Endothelial cell of umbilical vein (primary cell): ENCODE measurements around the gene MMP2. TPM values are rescaled to one million over a fixed set of nuclear protein-coding genes. Genes with fewer than 3 reads are reported as not detected.

Experiments used
- BruUV-seq: library from RNA; stranded (reverse); fragments of 400-500 nt; replicated peaks from 2 replicates; lab custom pipeline; 2021; lab: Mats Ljungman, UMichigan
- CTCF ChIA-PET: fragments of 300-600, 350-600 bp; sonication (Branson Sonifier 250); formaldehyde crosslinking; loops from one replicate; lab custom pipeline; 2021; ENCODE audit warnings: antibody characterized with exemption, inconsistent platforms; lab: Charles Lee
- POLR2A ChIA-PET: fragments of 300-600, 350-600 bp; sonication (Branson Sonifier 250); formaldehyde crosslinking; loops from one replicate; lab custom pipeline; 2021; ENCODE audit warnings: antibody characterized with exemption, inconsistent platforms; lab: Charles Lee
- DNase-seq: peaks from one replicate; pipeline ENCODE4 v3.0.0-alpha.2; 2011; ENCODE audit warnings: low read depth, low spot score
- FAIRE-seq: peaks from 2 replicates; lab custom pipeline; 2011; peaks lifted over from hg19 to GRCh38; lab: Jason Lieb, UNC
- H2AFZ ChIP-seq: 2 replicates; pipeline ENCODE4 v1.6.0; 2012; ENCODE audit warnings: low read depth, low read length, control low read depth, inconsistent platforms
- H3K27ac ChIP-seq: 2 replicates; pipeline ENCODE4 v1.5.1; 2011; ENCODE audit warnings: low read depth, mild to moderate bottlenecking, control low read depth, low read length, moderate library complexity; ENCODE audit not compliant: insufficient read depth
- H3K27me3 ChIP-seq, 2 experiments: 2 replicates each; pipeline versions ENCODE4 v1.6.0 to v1.6.1; 2011; ENCODE audit warnings: low read length in 2 of 2, mixed read lengths in 1 of 2; ENCODE audit not compliant: control insufficient read depth in 2 of 2, insufficient read depth in 2 of 2
- H3K36me3 ChIP-seq, 2 experiments: 2 replicates in 1 of 2; 3 replicates in 1 of 2; pipeline ENCODE4 v1.5.1; 2011; ENCODE audit warnings: low read length in 2 of 2, mild to moderate bottlenecking in 1 of 2, moderate library complexity in 1 of 2; ENCODE audit not compliant: control insufficient read depth in 2 of 2, insufficient read depth in 2 of 2; ENCODE audit errors: extremely low read depth in 1 of 2
- H3K4me1 ChIP-seq: 3 replicates; pipeline ENCODE4 v1.5.1; 2011; ENCODE audit warnings: mild to moderate bottlenecking, low read length; ENCODE audit not compliant: control insufficient read depth, insufficient read depth; ENCODE audit errors: extremely low read depth
- H3K4me2 ChIP-seq: 2 replicates; pipeline ENCODE4 v1.6.1; 2011; ENCODE audit warnings: low read length, control low read depth, mixed read lengths; ENCODE audit not compliant: insufficient read depth
- H3K4me3 ChIP-seq, 3 experiments: fragments of 200-600 bp in 1 of 3; sonication (generic), shearing (Covaris generic) in 1 of 3; replicated peaks in 1 of 3; 2 replicates each; pipeline ENCODE4 v1.5.1; 2011 to 2016; ENCODE audit warnings: control low read depth in 3 of 3, low read length in 3 of 3, mild to moderate bottlenecking in 2 of 3, inconsistent platforms in 1 of 3, low read depth in 1 of 3, moderate library complexity in 1 of 3; ENCODE audit not compliant: insufficient read depth in 1 of 3
- H3K79me2 ChIP-seq: 2 replicates; pipeline ENCODE4 v1.6.0; 2012; ENCODE audit warnings: low read length, inconsistent platforms; ENCODE audit not compliant: control insufficient read depth, insufficient read depth
- H3K9ac ChIP-seq: replicated peaks from 2 replicates; pipeline ENCODE3; 2011; ENCODE audit warnings: low read length, control low read depth; ENCODE audit not compliant: insufficient read depth; ENCODE audit errors: extremely low read depth
- H3K9me1 ChIP-seq: replicated peaks from 3 replicates; pipeline ENCODE4 v1.6.0; 2011; ENCODE audit warnings: mild to moderate bottlenecking, low read length; ENCODE audit not compliant: control insufficient read depth, insufficient read depth; ENCODE audit errors: extremely low read depth
- H3K9me3 ChIP-seq: replicated peaks from 2 replicates; pipeline ENCODE4 v1.5.1; 2012; ENCODE audit warnings: low read length, inconsistent platforms; ENCODE audit not compliant: control insufficient read depth, insufficient read depth
- H4K20me1 ChIP-seq: replicated peaks from 2 replicates; pipeline ENCODE3; 2011; ENCODE audit warnings: mild to moderate bottlenecking, low read length; ENCODE audit not compliant: control insufficient read depth, insufficient read depth; ENCODE audit errors: extremely low read depth
- GATA2 ChIP-seq: IDR thresholded peaks from 2 replicates; pipeline ENCODE4 v1.7.0; 2011; ENCODE audit warnings: low read depth, mild to moderate bottlenecking, moderate library complexity, mixed read lengths, low read length; ENCODE audit not compliant: insufficient read length, insufficient read depth
- JUN ChIP-seq: IDR thresholded peaks from 2 replicates; pipeline ENCODE4 v1.6.1; 2011; ENCODE audit warnings: borderline replicate concordance, low read depth; ENCODE audit not compliant: insufficient read length, insufficient read depth
- MYC ChIP-seq: IDR thresholded peaks from one replicate; pipeline ENCODE4 v1.6.1; 2011; ENCODE audit warnings: mild to moderate bottlenecking, low read depth, low read length
- POLR2A ChIP-seq: IDR thresholded peaks from 2 replicates; pipeline ENCODE4 v1.6.1; 2012; ENCODE audit warnings: low read depth, mild to moderate bottlenecking, control low read depth, low read length
- POLR2AphosphoS5 ChIP-seq: IDR thresholded peaks from 2 replicates; pipeline ENCODE4 v1.6.1; 2012; ENCODE audit warnings: low read depth, mild to moderate bottlenecking, control low read depth, low read length, moderate library complexity; ENCODE audit not compliant: insufficient read depth
- dilution Hi-C: fragments of 300-500 bp; cut with MboI; formaldehyde crosslinking; loops from one replicate; pipeline ENCODE4 v1.15.0; 2019; ENCODE audit warnings: low sequenced_read_pairs; ENCODE audit not compliant: extremely low pct_ligation_motif_present
- intact Hi-C: fragments of 100-400 bp; cut with micrococcal nuclease; formaldehyde crosslinking; loops from one replicate; pipeline ENCODE4 v1.10.0; 2022
- polyA plus RNA-seq, 4 experiments: library from polyadenylated mRNA; depleted of rRNA in 3 of 4; stranded (reverse) in 3 of 4; unstranded in 1 of 4; fragments of >200 nt; gene quantifications; 2 replicates each; pipeline versions ENCODE4 v1.2.1 to v1.2.3, GENCODE V29; 2011 to 2012; ENCODE audit warnings: missing spikeins in 1 of 4
- total RNA-seq: library from RNA; stranded (reverse); gene quantifications from 2 replicates; pipeline ENCODE4 v1.2.3, GENCODE V29; 2021
- TF ChIP-seq, protein P1 (sequence below): IDR thresholded peaks from 2 replicates; pipeline ENCODE4 v1.6.1; 2011; ENCODE audit not compliant: insufficient read depth, insufficient read length

The MMP2 gene
- total and polyA plus RNA-seq, 2 donors (not counting 3 experiments of a cell fraction or from before 2014, with no cell fraction given) = 771 to 1,508 TPM

DNA sequence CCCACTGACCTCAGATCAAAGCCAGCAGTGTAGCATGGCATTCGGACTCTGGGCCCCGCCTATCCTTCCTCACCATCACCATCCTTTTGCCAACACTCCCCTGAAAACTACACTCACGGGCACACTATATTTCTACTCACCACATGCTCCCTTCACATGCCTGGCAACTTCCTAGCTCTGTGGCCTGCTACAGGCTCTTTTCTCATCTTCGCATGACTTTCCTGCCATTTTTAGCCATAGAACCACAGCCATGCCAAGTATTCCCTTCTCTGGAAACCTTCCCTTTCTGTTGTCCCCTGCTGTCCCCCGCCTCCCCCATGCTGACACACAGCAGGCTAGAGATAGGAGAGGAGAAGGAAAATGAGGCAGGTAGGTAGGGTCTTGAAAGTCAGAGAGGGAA lies 45.5 kb upstream of the MMP2 start:
- DNase-seq (no peak), FAIRE-seq (no peak)
- no peak overlapping the region for H3K4me3 ChIP-seq
- no peak overlapping the region for H3K9ac ChIP-seq
- CTCF ChIA-PET = no interaction called here
- intact Hi-C loops = no loop called here
- H3K9me1 ChIP-seq = no peaks in the 10 kb centered on the region
- no TSS peak for BruUV-seq
- dilution Hi-C loops = no loop called here
- H2AFZ ChIP-seq = no peak overlapping the region
- no peaks in the 10 kb centered on the region for H3K4me1 ChIP-seq
- H4K20me1 ChIP-seq = no peaks in the 10 kb centered on the region
- H3K79me2 ChIP-seq = no peaks in the 10 kb centered on the region
- POLR2A ChIA-PET = no interaction called here
- no peak overlapping the region for H3K4me2 ChIP-seq
- H3K9me3 ChIP-seq = no peaks in the 10 kb centered on the region
- TF ChIP-seq JUN = no peak
- TF ChIP-seq MYC = no peak
- TF ChIP-seq, protein P1, sequence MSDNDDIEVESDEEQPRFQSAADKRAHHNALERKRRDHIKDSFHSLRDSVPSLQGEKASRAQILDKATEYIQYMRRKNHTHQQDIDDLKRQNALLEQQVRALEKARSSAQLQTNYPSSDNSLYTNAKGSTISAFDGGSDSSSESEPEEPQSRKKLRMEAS = no peak
- TF ChIP-seq POLR2AphosphoS5 = no peak
- no peaks in the 10 kb centered on the region for H3K27me3 ChIP-seq
- no peaks in the 10 kb centered on the region for H3K36me3 ChIP-seq
- no peak overlapping the region for H3K27ac ChIP-seq

DNA sequence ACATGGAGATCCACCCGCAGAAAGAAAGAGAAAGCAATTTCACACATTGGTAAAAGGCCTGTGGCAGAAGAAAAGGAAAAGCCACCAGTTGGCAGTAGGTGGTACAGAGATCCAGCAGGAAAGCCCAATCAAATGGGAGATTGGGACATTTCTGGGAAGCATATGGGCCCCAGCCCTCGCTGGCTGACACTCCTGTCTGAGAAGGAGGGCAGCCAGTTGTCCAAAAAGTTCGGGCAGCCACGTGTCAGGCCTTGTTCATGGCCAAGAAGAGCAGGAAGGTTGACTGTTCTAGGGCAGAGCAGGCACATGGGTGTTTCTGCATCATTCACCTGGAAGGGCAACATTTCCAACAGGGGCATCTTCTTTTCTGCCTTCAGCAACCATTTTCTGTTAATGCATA lies 45.0 kb upstream of the MMP2 start:
- DNase-seq (no peak), FAIRE-seq (no peak)
- no peaks in the 10 kb centered on the region for H3K79me2 ChIP-seq
- BruUV-seq = no TSS peak
- intact Hi-C loops (no loop called here), dilution Hi-C loops (no loop called here)
- no peaks in the 10 kb centered on the region for H3K9me3 ChIP-seq
- H3K4me2 ChIP-seq = no peak overlapping the region
- H3K27ac ChIP-seq = no peak overlapping the region
- H3K27me3 ChIP-seq = no peaks in the 10 kb centered on the region
- no peak overlapping the region for H2AFZ ChIP-seq
- H3K36me3 ChIP-seq = no peaks in the 10 kb centered on the region
- H3K4me3 ChIP-seq = no peak overlapping the region
- no peaks in the 10 kb centered on the region for H3K9me1 ChIP-seq
- ChIA-PET POLR2A (no interaction called here), CTCF (no interaction called here)
- no peak overlapping the region for H3K9ac ChIP-seq
- H4K20me1 ChIP-seq = no peaks in the 10 kb centered on the region
- TF ChIP-seq, protein P1 = no peak
- no peak for TF ChIP-seq GATA2
- TF ChIP-seq POLR2A = no peak
- no peak for TF ChIP-seq POLR2AphosphoS5
- TF ChIP-seq MYC = no peak
- H3K4me1 ChIP-seq = no peaks in the 10 kb centered on the region
